Left lung (tissue), 10 donors: ENCODE results near the gene ARHGAP26. TPM values are rescaled to one million over a fixed set of nuclear protein-coding genes. Genes with fewer than 3 reads are reported as not detected.

Experiments used
- ATAC-seq: fragments of 200-7000 bp; cut with Tn5 transposase; one replicate; pipeline ENCODE4 v1.9.1; 2020; ENCODE audit warnings: moderate library complexity
- DNase-seq, 4 donors: peaks; one replicate each; pipeline ENCODE4 v3.0.0-alpha.2; 2013 to 2020
- H3K27ac ChIP-seq, 2 donors: fragments of 200-600 bp; sonication (generic) in 1 of 2; one replicate each; pipeline versions ENCODE4 v1.5.0 to v1.8.0; 2020 to 2021
- H3K27me3 ChIP-seq, 2 donors: fragments of 200-600 bp; sonication (generic) in 1 of 2; one replicate each; pipeline versions ENCODE4 v1.5.0 to v1.8.0; 2020 to 2021
- H3K36me3 ChIP-seq, 2 donors: fragments of 200-600 bp; sonication (generic) in 1 of 2; one replicate each; pipeline versions ENCODE4 v1.5.0 to v1.8.0; 2020 to 2021
- H3K4me1 ChIP-seq, 2 donors: fragments of 200-600 bp; one replicate each; pipeline ENCODE4 v1.8.0; 2021
- H3K4me3 ChIP-seq, 2 donors: fragments of 200-600 bp; sonication (generic) in 1 of 2; one replicate each; pipeline versions ENCODE4 v1.5.0 to v1.8.0; 2020 to 2021; ENCODE audit warnings: mild to moderate bottlenecking in 1 of 2
- H3K9me3 ChIP-seq, 2 donors: fragments of 200-600 bp; sonication (generic) in 1 of 2; one replicate each; pipeline versions ENCODE4 v1.5.0 to v1.8.0; 2020 to 2021
- intact Hi-C, 2 donors: fragments of 100-400 bp; cut with DNase I; formaldehyde crosslinking; loops; one replicate each; pipeline versions ENCODE4 v1.11.2 to v1.14.2; 2022
- polyA plus RNA-seq, 6 donors: library from polyadenylated mRNA; unstranded; fragments of 120-200 nt; gene quantifications; one replicate each; pipeline ENCODE4 v1.2.1, GENCODE V29; 2013; ENCODE audit not compliant: insufficient read length in 6 of 6
- total RNA-seq, 2 donors: library from RNA; stranded (reverse); fragmentation: NEBNext Ultra II Directional; extraction: Animal tissue kit (Norgen Biotek cat#: 25700); gene quantifications; one replicate each; pipeline ENCODE4 v1.2.1, GENCODE V29; 2021
- TF ChIP-seq, protein P1 (sequence below), 2 donors: fragments of 200-600 bp; sonication (generic) in 1 of 2; IDR thresholded peaks; one replicate each; pipeline versions ENCODE4 v1.5.0 to v1.8.0; 2021; ENCODE audit warnings: antibody characterized with exemption in 2 of 2
- donor health status: DM: no; HTN: yes; CAD: no.
- donor health status: DM: no; HTN: no; CAD: no.

ARHGAP26 gene
- total and polyA plus RNA-seq, 8 donors: 13.9 to 61.9 (median 14.9) TPM

DNA sequence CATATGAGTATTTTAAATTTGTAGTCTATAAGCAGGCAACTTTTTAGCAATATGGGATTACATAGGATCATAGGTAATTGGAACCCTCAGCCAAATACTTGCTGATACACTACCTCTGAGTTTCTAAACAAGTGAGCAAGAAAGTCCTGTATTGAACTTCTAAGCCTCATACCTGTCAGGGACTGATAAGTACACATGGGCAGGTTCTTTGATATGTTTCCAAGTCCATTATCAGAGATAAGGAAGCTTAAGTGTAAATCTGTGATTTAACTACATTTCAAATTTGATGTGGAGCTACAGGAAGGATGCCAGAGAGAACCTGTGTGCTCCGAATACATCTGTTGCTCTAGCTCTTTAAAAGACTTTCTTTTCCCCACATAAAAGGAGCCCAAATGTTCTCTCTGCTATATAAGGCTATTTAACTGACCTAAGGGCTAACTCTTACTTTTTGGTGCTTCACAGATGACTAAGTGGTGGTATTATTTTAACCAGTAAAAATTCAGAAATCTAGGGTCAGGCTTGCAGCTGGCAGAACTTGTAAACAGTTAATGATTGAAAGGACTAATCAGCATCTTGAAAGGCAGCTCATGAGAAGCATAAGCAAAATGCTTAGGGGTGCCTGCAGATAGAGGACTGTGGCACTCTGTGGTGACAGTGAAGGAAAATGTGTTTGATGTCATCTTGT lies 404.7 kb downstream of the ARHGAP26 start:
- ATAC-seq: no peak
- TF ChIP-seq, protein P1, sequence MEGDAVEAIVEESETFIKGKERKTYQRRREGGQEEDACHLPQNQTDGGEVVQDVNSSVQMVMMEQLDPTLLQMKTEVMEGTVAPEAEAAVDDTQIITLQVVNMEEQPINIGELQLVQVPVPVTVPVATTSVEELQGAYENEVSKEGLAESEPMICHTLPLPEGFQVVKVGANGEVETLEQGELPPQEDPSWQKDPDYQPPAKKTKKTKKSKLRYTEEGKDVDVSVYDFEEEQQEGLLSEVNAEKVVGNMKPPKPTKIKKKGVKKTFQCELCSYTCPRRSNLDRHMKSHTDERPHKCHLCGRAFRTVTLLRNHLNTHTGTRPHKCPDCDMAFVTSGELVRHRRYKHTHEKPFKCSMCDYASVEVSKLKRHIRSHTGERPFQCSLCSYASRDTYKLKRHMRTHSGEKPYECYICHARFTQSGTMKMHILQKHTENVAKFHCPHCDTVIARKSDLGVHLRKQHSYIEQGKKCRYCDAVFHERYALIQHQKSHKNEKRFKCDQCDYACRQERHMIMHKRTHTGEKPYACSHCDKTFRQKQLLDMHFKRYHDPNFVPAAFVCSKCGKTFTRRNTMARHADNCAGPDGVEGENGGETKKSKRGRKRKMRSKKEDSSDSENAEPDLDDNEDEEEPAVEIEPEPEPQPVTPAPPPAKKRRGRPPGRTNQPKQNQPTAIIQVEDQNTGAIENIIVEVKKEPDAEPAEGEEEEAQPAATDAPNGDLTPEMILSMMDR (IDR thresholded peaks at IDR 0.05): no peak
- peaks cover 0 to 19% of the 10 kb centered on the region in 2 donors for H3K36me3 ChIP-seq

DNA sequence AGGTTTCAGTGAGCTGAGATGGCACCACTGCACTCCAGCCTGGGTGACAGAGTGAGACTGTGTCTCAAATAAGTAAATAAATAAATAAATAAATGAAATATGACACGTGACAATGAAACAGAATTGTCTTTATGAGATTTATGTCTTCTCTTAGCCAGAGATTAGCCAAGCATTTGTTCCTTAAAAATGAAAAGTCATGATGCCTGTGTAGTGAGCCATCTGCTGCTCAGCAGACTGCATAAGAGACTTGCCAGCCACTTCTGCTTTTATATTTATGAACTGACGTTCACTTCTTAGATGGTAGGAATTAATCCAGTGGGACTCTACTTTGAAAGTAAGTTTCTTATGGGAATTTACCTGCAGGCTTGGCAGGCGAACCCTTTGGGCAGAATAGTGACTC lies 405.9 kb downstream of the ARHGAP26 start:
- H3K27me3 ChIP-seq: no peaks in the 10 kb centered on the region
- peaks cover 0 to 19% of the 10 kb centered on the region in 2 donors for H3K36me3 ChIP-seq
- H3K9me3 ChIP-seq: no peaks in the 10 kb centered on the region
- ATAC-seq: peak; percentile 25
- DNase-seq: no peak
- TF ChIP-seq, protein P1 (IDR thresholded peaks at IDR 0.05): no peak
- intact Hi-C loops: no loop called here
- H3K4me3 ChIP-seq: no peak overlapping the region
- H3K4me1 ChIP-seq: peaks cover 8 to 12% of the 10 kb centered on the region in 2 donors
- H3K27ac ChIP-seq: no peak overlapping the region

More for the DNA sequence above, 404.7 kb downstream of the ARHGAP26 start:
- Histone ChIP-seq H3K4me1 (peaks cover 7 to 8% of the 10 kb centered on the region in 2 donors), H3K27ac (no peak overlapping the region), H3K4me3 (no peak overlapping the region), H3K27me3 (no peaks in the 10 kb centered on the region), H3K9me3 (no peaks in the 10 kb centered on the region)
- no peak for DNase-seq
- intact Hi-C loops: no loop called here

DNA sequence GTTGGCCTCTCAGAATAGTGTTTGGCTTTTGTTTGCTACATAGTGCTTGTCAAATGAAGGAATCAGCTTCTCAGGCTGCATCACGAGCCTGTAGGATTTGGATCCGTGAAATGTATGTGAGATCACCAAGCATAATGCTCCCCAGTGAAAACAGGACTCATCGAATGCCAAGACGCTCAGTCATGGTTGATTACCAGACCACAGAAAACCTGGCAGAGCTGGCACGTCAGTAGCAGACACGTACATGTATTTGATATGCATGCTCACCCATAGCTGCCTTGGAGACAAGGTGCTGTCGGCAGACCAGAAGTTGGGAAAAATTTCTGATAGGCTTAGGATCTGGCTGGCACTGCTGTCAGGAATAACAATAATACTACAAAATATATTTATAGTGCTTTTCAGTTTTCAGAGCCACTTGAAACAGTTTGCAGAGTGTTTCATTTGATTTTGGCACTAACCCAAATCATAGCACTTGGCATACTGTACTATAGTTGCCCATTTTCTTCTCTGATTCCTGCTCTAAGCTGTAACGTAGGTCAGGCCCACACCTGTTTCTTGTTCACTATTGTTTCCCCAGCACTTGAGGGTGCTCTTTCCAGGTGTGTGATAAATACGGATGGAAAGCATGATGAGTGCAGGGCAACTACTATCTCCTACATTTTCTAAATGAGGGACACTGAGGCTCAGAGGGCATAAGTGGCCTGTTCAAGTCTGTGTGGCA lies 407.2 kb downstream of the ARHGAP26 start:
- no peaks in the 10 kb centered on the region for H3K9me3 ChIP-seq
- H3K36me3 ChIP-seq: peaks cover 0 to 19% of the 10 kb centered on the region in 2 donors
- no peak overlapping the region for H3K27ac ChIP-seq
- intact Hi-C loops: no loop called here
- ATAC-seq (peak; percentile 81), DNase-seq (peak in 2 of 4 donors; percentile 46 to 47)
- H3K4me3 ChIP-seq: no peak overlapping the region
- H3K27me3 ChIP-seq: no peaks in the 10 kb centered on the region
- peaks cover 11 to 15% of the 10 kb centered on the region in 2 donors for H3K4me1 ChIP-seq
- TF ChIP-seq, protein P1 (IDR thresholded peaks at IDR 0.05): no peak

DNA sequence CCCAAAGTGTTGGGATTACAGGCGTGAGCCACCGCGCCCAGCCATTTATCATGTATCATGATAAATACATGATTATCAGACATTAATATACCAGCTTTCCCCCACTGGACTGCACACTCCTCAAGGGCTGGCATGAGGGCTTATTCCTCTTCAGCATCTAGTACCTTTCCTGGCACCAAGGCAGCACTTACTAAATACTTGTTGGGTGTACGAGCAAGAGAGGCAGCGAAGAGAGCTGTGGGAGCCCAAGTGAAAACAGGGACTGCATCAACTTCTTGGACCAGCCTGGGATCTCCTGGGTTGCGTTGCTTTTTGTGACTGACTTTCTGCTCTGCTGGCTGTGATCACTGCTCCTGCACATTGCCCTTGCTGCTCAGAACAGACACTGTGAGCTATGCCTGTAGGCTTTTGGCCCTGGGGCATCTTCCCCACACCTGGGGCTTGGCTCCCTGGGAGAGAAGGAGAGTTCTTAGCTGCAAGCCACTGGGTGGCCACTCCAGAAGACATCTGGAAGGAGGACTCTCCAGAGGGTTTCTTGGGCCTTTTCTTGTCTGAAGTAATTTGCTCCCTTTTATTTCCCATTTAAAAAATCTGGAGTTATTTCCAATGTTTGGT lies 409.1 kb downstream of the ARHGAP26 start:
- Histone ChIP-seq H3K36me3 (peaks cover 0 to 7% of the 10 kb centered on the region in 2 donors), H3K4me1 (peaks cover 11 to 29% of the 10 kb centered on the region in 2 donors), H3K27ac (no peak overlapping the region), H3K27me3 (no peaks in the 10 kb centered on the region), H3K4me3 (no peak overlapping the region), H3K9me3 (no peaks in the 10 kb centered on the region)
- ATAC-seq (peak; percentile 67), DNase-seq (no peak)
- intact Hi-C loops: no loop called here
- TF ChIP-seq, protein P1 (IDR thresholded peaks at IDR 0.05): no peak

DNA sequence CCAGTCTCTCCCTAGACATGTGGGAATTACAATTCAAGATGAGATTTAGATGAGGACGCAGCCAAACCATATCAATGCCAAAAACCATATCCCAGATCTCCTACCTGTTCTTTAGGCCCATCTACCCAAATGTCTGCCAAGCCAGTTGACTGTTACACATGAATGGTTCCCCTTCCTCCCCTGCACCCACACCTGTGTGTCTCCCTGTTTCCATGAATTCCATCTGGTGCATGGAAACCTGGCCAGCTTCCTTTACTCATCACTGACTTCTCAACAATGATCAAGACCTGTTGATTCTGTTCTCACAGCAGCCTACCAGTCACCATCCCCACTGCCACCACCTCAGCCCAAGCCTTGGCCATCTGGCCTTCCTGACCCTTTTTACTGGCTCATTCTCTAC lies 410.6 kb downstream of the ARHGAP26 start:
- H3K4me3 ChIP-seq: no peak overlapping the region
- no peak overlapping the region for H3K27ac ChIP-seq
- H3K4me1 ChIP-seq: peaks cover 11 to 26% of the 10 kb centered on the region in 2 donors
- ATAC-seq: no peak
- peaks cover 0 to 7% of the 10 kb centered on the region in 2 donors for H3K36me3 ChIP-seq
- no peaks in the 10 kb centered on the region for H3K9me3 ChIP-seq
- TF ChIP-seq, protein P1 (IDR thresholded peaks at IDR 0.05): no peak
- DNase-seq: no peak
- intact Hi-C loops: no loop called here
- no peaks in the 10 kb centered on the region for H3K27me3 ChIP-seq
